ENCODE measurements around the gene DNASE1L2. TPM values are rescaled to one million over a fixed set of nuclear protein-coding genes. Genes with fewer than 3 reads are reported as not detected.

DNASE1L2 gene
- total RNA-seq, 1 donor from 2014 or later = 3.4 TPM

DNA sequence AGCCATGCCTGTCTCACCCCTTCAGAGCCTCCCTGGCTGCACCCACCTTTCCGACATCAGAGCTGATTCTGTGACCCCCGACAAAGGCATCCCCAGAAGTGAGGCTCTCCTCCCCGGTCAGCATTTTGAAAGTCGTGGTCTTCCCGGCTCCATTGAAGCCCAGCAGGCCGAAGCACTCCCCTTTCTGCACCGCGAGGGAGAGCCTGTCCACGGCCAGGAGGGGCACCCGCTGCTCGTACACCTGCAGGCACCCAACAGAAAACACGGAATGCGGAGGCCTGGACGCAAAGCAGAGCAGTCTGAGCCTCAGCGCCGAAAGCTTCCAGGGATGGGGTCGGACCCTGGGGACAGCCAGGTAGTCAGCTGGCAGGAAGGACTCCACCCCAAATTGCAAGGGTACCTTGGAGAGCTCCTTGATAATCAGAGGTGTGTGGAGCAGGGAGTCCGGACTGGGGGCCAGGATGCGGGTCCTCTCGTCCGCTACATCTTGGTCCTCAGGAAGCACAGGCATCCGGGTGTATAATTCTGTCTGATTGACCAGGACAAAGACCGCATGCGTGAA, 44.8 kb downstream of the DNASE1L2 start:
- Mint-ChIP-seq H3K9me3 (ENCODE audit: unreplicated experiment) (peaks cover 12% of the 10 kb centered on the region), H3K27ac (ENCODE audit: unreplicated experiment) (no peak overlapping the region), H3K4me1 (ENCODE audit: low read depth, unreplicated experiment) (peaks cover 18% of the 10 kb centered on the region)

GRCh38 chr16:2282262-2282661, 46.0 kb downstream of the DNASE1L2 start:
- no peak for TF ChIP-seq CTCF (IDR thresholded peaks at IDR 0.05; ENCODE audit: partially characterized antibody, unreplicated experiment)
- Mint-ChIP-seq H3K9me3 (ENCODE audit: unreplicated experiment) (peaks cover 11% of the 10 kb centered on the region), H3K27ac (ENCODE audit: unreplicated experiment) (no peak overlapping the region), H3K4me1 (ENCODE audit: low read depth, unreplicated experiment) (peaks cover 18% of the 10 kb centered on the region), H3K4me3 (ENCODE audit: unreplicated experiment) (no peak overlapping the region), H3K27me3 (ENCODE audit: unreplicated experiment) (peaks cover 8% of the 10 kb centered on the region), H3K36me3 (ENCODE audit: unreplicated experiment) (peaks cover 5% of the 10 kb centered on the region)
- DNase-seq = no peak

More for the DNA sequence above, 44.8 kb downstream of the DNASE1L2 start:
- no peak for TF ChIP-seq CTCF (IDR thresholded peaks at IDR 0.05; ENCODE audit: partially characterized antibody, unreplicated experiment)
- Mint-ChIP-seq H3K4me3 (ENCODE audit: unreplicated experiment) (no peak overlapping the region), H3K27me3 (ENCODE audit: unreplicated experiment) (peaks cover 8% of the 10 kb centered on the region), H3K36me3 (ENCODE audit: unreplicated experiment) (peaks cover 5% of the 10 kb centered on the region)
- no peak for DNase-seq

DNA sequence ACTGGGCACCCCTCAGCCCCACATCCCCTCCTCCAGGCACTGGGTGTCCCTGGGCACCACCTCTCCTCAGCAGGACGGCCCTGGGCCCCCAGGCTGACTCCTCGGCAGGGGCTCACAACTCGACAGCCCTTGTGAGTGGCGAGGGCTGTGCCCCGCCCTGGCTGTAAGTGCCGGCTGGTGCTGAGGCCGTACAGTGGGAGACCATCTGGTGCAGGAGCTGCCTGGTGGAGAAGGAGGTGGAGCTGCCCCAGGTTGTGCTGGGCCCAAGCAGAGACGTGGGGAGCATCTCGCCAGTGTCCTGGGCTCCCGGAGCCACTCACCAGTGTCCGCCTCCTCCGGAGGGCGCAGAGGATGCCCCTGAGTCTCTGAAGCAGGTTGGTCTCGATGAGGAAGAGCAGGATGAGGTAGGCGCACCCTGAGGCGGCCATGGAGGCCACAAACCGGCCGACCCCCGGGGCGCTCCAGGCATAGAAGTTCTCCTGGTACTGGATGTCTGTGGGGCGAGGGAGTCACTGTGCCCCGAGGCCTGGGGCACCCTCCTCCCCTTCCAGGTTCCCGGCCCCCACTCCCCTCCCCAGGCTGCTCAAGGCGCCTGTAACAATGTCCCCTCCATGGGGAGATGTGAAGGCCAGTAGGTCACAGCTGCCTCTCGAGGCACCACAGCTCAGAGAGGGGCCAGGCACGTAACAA, 46.8 kb downstream of the DNASE1L2 start:
- Mint-ChIP-seq H3K36me3 (ENCODE audit: unreplicated experiment) (peaks cover 5% of the 10 kb centered on the region), H3K4me1 (ENCODE audit: low read depth, unreplicated experiment) (peaks cover 18% of the 10 kb centered on the region), H3K4me3 (ENCODE audit: unreplicated experiment) (no peak overlapping the region), H3K27ac (ENCODE audit: unreplicated experiment) (no peak overlapping the region), H3K9me3 (ENCODE audit: unreplicated experiment) (peaks cover 13% of the 10 kb centered on the region), H3K27me3 (ENCODE audit: unreplicated experiment) (peaks cover 8% of the 10 kb centered on the region)
- peak; percentile 44 for DNase-seq
- no peak for TF ChIP-seq CTCF (IDR thresholded peaks at IDR 0.05; ENCODE audit: partially characterized antibody, unreplicated experiment)

DNA sequence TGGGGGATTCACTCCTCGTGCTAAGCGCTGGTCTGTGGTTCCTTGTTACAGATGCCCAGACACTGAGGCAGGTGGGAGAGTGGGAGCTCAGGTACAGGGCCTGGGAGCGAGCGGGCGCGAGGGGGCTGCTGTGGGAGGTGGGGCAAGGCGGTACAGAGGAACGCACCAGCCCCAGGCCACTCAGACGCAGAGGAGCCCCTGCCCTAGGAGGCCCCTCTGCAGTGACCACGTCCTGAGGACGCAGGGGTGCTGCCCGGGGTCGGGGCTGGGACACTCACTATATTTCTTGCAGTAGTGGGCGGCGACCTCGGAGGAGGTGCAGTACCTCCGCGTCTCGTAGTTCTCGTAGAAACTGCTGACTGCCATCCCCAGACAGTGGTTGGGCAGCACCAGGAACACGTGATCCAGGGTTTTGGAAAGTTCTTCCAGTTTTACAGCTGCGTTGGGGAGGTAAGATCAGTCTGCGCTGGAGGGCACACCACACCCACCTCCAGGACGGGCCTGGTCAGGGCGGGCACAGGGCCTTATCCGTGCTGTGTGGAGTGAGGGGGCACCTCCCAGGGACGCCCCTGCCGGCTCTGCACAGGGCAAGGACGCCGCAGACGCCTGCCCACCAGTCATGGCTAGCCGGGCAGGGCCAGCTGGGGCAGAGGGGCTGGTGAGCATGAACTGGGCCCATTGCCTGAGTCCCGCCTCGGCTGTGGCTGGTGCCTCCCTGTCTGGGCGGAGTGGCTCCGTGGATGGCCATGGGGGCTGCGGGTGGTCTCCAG, 47.9 kb downstream of the DNASE1L2 start:
- H3K36me3 Mint-ChIP-seq (ENCODE audit: unreplicated experiment) = peaks cover 5% of the 10 kb centered on the region
- H3K4me1 Mint-ChIP-seq (ENCODE audit: low read depth, unreplicated experiment) = peaks cover 18% of the 10 kb centered on the region
- H3K9me3 Mint-ChIP-seq (ENCODE audit: unreplicated experiment) = peaks cover 15% of the 10 kb centered on the region
- H3K27me3 Mint-ChIP-seq (ENCODE audit: unreplicated experiment) = peaks cover 8% of the 10 kb centered on the region
- DNase-seq = no peak
- no peak for TF ChIP-seq CTCF (IDR thresholded peaks at IDR 0.05; ENCODE audit: partially characterized antibody, unreplicated experiment)
- H3K27ac Mint-ChIP-seq (ENCODE audit: unreplicated experiment) = peak overlapping the region; percentile 1
- H3K4me3 Mint-ChIP-seq (ENCODE audit: unreplicated experiment) = no peak overlapping the region

Measured in glutamatergic neuron (in vitro differentiated cells).